Effector memory CD4-positive, alpha-beta T cell (primary cell): ENCODE data around the gene SNX15.

Source experiments
- DNase-seq, 3 donors: peaks; one replicate each; pipeline ENCODE4 v3.0.0-alpha.2; 2020
- H3K27ac ChIP-seq: 2 replicates; pipeline ENCODE4 v1.7.0; 2013; ENCODE audit warnings: mild to moderate bottlenecking, low read length, moderate library complexity; ENCODE audit not compliant: insufficient read depth, poor library complexity, severe bottlenecking
- H3K27me3 ChIP-seq: replicated peaks from 2 replicates; pipeline ENCODE4 v1.7.0; 2013; ENCODE audit warnings: mild to moderate bottlenecking, low read length; ENCODE audit not compliant: insufficient read depth, control insufficient read depth, poor library complexity, severe bottlenecking
- H3K36me3 ChIP-seq: 2 replicates; pipeline ENCODE4 v1.7.0; 2013; ENCODE audit warnings: mild to moderate bottlenecking, low read length, moderate library complexity; ENCODE audit not compliant: control insufficient read depth, insufficient read depth
- H3K4me1 ChIP-seq: 2 replicates; pipeline ENCODE4 v1.7.0; 2013; ENCODE audit warnings: low read length, mild to moderate bottlenecking; ENCODE audit not compliant: control insufficient read depth, insufficient read depth, poor library complexity, severe bottlenecking
- H3K4me3 ChIP-seq: 2 replicates; pipeline ENCODE4 v1.7.0; 2013; ENCODE audit warnings: low read length, low read depth, mild to moderate bottlenecking; ENCODE audit not compliant: insufficient read depth, poor library complexity, severe bottlenecking
- H3K9me3 ChIP-seq: 2 replicates; pipeline ENCODE4 v1.7.0; 2013; ENCODE audit warnings: mild to moderate bottlenecking, low read length, moderate library complexity; ENCODE audit not compliant: control insufficient read depth

SNX15 gene

DNA sequence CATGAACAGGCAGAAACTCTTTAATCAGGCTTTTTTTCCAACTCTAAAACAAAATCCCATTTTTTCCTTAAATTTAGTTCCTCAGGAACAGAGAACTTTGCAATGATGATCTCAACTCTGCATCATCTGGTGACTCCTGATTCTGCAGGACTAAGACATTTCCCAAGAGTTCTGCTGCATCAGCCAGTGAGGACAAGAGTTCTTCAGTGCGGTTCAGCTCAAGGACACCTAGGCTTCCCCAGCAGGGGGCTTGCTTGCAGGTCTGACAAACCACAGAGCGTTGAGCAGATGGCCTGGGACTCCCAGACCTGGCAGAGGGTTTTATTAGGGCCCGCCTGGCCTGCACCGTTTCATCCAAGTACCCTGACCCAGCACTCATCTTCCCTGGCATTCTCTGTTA, 50.2 kb downstream of the SNX15 start:
- Histone ChIP-seq H3K4me3 (no peak overlapping the region), H3K4me1 (no peaks in the 10 kb centered on the region), H3K27me3 (no peaks in the 10 kb centered on the region), H3K27ac (no peak overlapping the region), H3K36me3 (no peaks in the 10 kb centered on the region), H3K9me3 (no peaks in the 10 kb centered on the region)
- no peak for DNase-seq

DNA sequence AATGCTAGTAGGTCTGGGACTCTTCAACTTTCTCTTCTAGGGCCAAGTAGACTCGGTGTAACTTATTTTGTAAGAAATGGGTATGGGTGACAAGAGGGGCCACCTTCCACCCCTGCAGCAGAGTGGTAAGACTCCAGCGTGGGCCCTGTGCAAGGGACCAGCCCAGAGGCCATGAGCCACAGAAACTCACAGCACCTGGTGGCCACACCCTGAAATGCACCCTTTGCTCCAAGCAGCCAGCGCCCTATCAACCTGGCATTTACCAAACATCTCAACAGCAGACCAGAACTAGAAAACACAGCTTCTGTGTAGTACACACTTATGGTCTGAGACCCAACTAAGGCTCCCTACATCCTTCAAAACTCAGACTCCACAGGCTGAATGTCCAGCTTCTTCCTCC, 50.9 kb downstream of the SNX15 start:
- H3K27me3 ChIP-seq, result no peaks in the 10 kb centered on the region
- H3K4me1 ChIP-seq, result no peaks in the 10 kb centered on the region
- H3K36me3 ChIP-seq, result no peaks in the 10 kb centered on the region
- H3K4me3 ChIP-seq, result no peak overlapping the region
- H3K27ac ChIP-seq, result no peak overlapping the region
- peak; percentile 28 to 56 (median 46) for DNase-seq
- no peaks in the 10 kb centered on the region for H3K9me3 ChIP-seq

DNA sequence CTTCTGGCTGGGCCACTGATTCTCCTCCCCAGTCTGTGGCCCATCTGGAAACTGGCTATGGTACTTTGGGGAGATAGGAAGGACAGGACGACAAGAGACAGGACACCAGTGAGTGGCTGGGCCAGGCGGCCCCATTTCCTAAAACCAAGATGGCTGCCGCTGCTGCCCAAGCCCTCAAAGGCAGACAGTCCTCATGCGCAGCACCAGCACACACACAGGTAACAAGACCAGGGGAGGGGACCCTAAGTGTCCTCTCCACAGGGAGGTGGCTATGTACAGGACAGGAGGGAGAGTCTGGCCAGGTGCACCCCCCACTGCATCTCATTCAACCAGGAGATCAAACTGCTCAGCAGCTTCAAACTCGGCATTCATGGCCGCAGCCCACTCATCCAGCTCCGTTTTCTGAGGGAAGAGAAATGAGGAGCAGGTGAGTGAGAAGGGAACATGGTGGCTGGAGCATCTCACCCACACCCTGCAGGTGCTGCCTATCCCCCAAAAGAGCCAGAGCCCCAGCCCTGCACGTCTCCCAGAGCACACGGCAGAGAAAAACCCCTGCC, 51.6 kb downstream of the SNX15 start:
- Histone ChIP-seq H3K36me3 (no peaks in the 10 kb centered on the region), H3K27ac (no peak overlapping the region), H3K9me3 (no peaks in the 10 kb centered on the region), H3K4me3 (no peak overlapping the region), H3K4me1 (peaks cover 5% of the 10 kb centered on the region), H3K27me3 (no peaks in the 10 kb centered on the region)
- DNase-seq, result no peak

DNA sequence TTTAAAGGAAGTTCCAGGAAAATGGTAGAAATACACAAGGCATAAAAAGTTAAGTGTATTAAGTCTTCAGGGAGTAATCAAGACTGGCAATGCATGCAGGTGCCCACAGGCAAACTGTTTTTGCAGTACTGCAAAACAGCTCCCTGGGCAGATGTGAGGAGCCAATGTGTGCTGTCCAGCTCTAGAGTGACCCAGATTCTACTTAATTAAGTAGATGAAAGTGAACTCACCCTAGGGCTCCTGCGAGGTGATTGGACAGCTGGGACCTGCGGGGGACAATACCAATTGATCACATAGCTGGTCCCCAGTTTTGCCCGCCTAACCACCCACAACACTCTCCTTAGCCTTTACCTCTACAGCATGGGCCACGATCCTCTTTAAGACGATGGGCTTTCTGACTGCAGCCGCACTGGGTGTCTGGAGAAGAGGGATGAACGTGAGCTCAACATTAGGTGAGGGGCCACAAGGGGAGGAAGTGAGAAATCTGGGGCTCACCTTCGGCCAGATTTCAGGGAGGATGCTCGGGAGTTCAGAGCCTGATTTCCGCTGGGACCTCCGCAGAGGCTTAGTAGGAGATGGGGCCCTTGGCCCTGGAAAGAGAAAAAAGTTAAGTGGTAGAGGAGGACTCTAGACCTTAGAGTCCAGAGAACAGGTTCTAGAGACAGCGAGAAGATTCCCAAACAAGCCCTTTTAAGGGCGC, 56.0 kb downstream of the SNX15 start:
- Histone ChIP-seq H3K4me1 (peaks cover 16% of the 10 kb centered on the region), H3K4me3 (peak overlapping the region; percentile 83), H3K36me3 (peaks cover 21% of the 10 kb centered on the region), H3K9me3 (no peaks in the 10 kb centered on the region), H3K27ac (peak overlapping the region; percentile 51), H3K27me3 (no peaks in the 10 kb centered on the region)
- no peak for DNase-seq

- Histone ChIP-seq H3K4me3 (peak within 1 kb of the TSS; percentile 83), H3K27ac (peak within 1 kb of the TSS; percentile 95), H3K4me1 (peaks cover 16% of the 10 kb centered on the region), H3K36me3 (peaks cover 28% of the 10 kb centered on the region), H3K9me3 (no peaks in the 10 kb centered on the region), H3K27me3 (no peaks in the 10 kb centered on the region)
- DNase-seq, result peak; percentile 91 to 92 (median 92)
These were observed 56.8 kb downstream of the SNX15 start, which contains the start of the genes CDCA5 and ZFPL1 for GRCh38 chr11:65083834-65084597. CDCA5 (minus strand) TSS chr11:65084040; CDS start chr11:65083978, 62 bp downstream. ZFPL1 (plus strand) TSS chr11:65084222; CDS start chr11:65084699, 477 bp downstream.

GRCh38 chr11:65084598-65085375, 57.5 kb downstream of the SNX15 start:
- peaks cover 31% of the 10 kb centered on the region for H3K36me3 ChIP-seq
- no peak for DNase-seq
- H3K4me3 ChIP-seq, result peak overlapping the region; percentile 83
- H3K27me3 ChIP-seq, result no peaks in the 10 kb centered on the region
- H3K27ac ChIP-seq, result peak overlapping the region; percentile 95
- H3K4me1 ChIP-seq, result peaks cover 16% of the 10 kb centered on the region
- no peaks in the 10 kb centered on the region for H3K9me3 ChIP-seq

DNA sequence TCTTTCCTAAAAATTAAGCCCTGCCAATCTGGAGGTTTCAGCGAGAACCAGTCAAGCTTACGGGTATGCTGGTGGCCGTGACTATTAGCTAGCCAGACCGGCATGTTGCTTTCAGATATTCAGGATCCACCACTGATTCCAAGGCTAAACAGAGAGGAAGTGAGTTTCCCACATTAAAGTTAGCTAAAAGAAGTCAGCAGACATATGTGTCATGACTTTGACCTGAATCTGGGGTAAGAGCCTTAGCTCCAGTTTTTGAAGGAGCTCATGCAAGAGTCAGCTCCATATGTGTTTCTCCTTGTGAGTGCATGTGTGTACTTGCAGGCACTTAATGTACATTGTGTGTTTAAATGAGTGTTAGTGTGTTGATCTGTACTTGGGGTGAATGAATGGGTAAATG, 58.2 kb downstream of the SNX15 start:
- peaks cover 31% of the 10 kb centered on the region for H3K36me3 ChIP-seq
- no peak for DNase-seq
- H3K27ac ChIP-seq, result no peak overlapping the region
- H3K4me1 ChIP-seq, result peaks cover 16% of the 10 kb centered on the region
- H3K4me3 ChIP-seq, result no peak overlapping the region
- H3K27me3 ChIP-seq, result no peaks in the 10 kb centered on the region
- H3K9me3 ChIP-seq, result no peaks in the 10 kb centered on the region

DNA sequence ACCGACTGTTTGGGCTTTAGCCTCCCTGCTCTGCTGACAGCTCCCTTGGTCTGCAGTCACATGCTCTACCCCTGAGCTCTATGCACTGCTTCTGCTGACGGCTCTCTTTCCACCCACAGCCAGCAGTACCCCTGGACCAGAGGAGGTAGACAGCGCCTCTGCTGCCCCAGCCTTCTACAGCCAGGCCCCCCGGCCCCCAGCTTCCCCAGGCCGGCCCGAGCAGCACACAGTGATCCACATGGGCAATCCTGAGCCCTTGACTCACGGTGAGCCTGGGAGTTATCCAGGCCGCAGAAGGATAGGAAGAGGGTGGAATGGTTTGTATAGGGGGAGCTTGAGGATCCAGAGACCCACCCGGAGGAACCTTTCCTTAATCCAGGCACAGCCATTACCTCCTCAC, 59.6 kb downstream of the SNX15 start:
- no peaks in the 10 kb centered on the region for H3K9me3 ChIP-seq
- H3K27me3 ChIP-seq, result no peaks in the 10 kb centered on the region
- H3K27ac ChIP-seq, result no peak overlapping the region
- DNase-seq, result no peak
- H3K4me1 ChIP-seq, result peaks cover 16% of the 10 kb centered on the region
- H3K36me3 ChIP-seq, result peaks cover 31% of the 10 kb centered on the region
- H3K4me3 ChIP-seq, result no peak overlapping the region

DNA sequence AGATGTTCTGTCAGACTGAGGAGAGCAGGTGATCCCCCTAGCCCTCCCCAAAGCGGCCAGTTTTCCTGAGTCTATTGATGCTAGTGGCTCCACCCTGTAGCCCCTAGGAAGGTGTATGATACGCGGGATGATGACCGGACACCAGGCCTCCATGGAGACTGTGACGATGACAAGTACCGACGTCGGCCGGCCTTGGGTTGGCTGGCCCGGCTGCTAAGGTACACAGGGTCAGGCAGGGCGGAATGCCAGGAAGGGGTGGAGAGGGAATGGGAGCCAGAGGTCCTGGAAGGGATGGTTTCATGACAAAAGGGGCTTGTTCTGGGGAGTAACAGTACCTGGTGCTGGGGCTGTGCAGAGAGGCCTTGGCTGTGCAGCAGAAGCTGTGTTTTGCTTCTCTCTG, 60.0 kb downstream of the SNX15 start:
- peaks cover 31% of the 10 kb centered on the region for H3K36me3 ChIP-seq
- peaks cover 16% of the 10 kb centered on the region for H3K4me1 ChIP-seq

More for the DNA sequence above, 60.0 kb downstream of the SNX15 start:
- Histone ChIP-seq H3K9me3 (no peaks in the 10 kb centered on the region), H3K27ac (no peak overlapping the region), H3K27me3 (no peaks in the 10 kb centered on the region), H3K4me3 (no peak overlapping the region)
- no peak for DNase-seq
